GM19193 (cell line): ENCODE measurements around the gene CLEC4M.

ENCODE experiments used
- POLR2A ChIP-seq: IDR thresholded peaks from 4 replicates; pipeline ENCODE4 v1.6.1; 2011; ENCODE audit not compliant: insufficient read depth, insufficient read length; ENCODE audit errors: extremely low read depth

CLEC4M gene

GRCh38 chr19:7817801-7818200 lies 54.8 kb downstream of the CLEC4M start:
- TF ChIP-seq POLR2A = no peak

GRCh38 chr19:7818806-7819205 lies 55.8 kb downstream of the CLEC4M start:
- no peak for TF ChIP-seq POLR2A
